GM21786 (cell line): ENCODE results near the gene ZNF319.
A peak's percentile ranks its signal among the peaks of the same experiment; 100 is the strongest.

Experiments used
- ATAC-seq: cut with Tn5 transposase; IDR thresholded peaks from one replicate; pipeline ENCODE4 v1.9.1; 2021; ENCODE audit not compliant: unreplicated experiment

ZNF319 gene

GRCh38 chr16:57998992-57999365, 1.5 kb downstream of the ZNF319 start:
- ATAC-seq, result no peak

- ATAC-seq, result no peak
Measured at GRCh38 chr16:57998486-57998885, 2.0 kb downstream of the ZNF319 start.

GRCh38 chr16:57997528-57998265, 2.8 kb downstream of the ZNF319 start:
- ATAC-seq, result no peak

GRCh38 chr16:57997176-57997527, 3.3 kb downstream of the ZNF319 start:
- ATAC-seq, result no peak

GRCh38 chr16:57996406-57997175, 3.9 kb downstream of the ZNF319 start:
- ATAC-seq, result no peak

- ATAC-seq, result no peak
Measured at GRCh38 chr16:57995721-57996405, 4.6 kb downstream of the ZNF319 start.

GRCh38 chr16:57994778-57995177, 5.7 kb downstream of the ZNF319 start:
- peak; percentile 59 for ATAC-seq

GRCh38 chr16:57994361-57994760, 6.1 kb downstream of the ZNF319 start:
- no peak for ATAC-seq

- ATAC-seq, result no peak
Measured at GRCh38 chr16:57993897-57994296, 6.6 kb downstream of the ZNF319 start.

GRCh38 chr16:57993438-57993837, 7.0 kb downstream of the ZNF319 start:
- no peak for ATAC-seq

- no peak for ATAC-seq
Measured at GRCh38 chr16:57992084-57992483, 8.4 kb downstream of the ZNF319 start.

GRCh38 chr16:57991551-57992059, 8.9 kb downstream of the ZNF319 start:
- ATAC-seq, result no peak

GRCh38 chr16:57988929-57989328, 11.5 kb downstream of the ZNF319 start:
- ATAC-seq, result no peak

GRCh38 chr16:57987441-57988177, 12.9 kb downstream of the ZNF319 start:
- ATAC-seq, result no peak

GRCh38 chr16:57986196-57986595, 14.3 kb downstream of the ZNF319 start:
- ATAC-seq, result no peak

- ATAC-seq, result no peak
Measured at GRCh38 chr16:57985204-57986181, 15.0 kb downstream of the ZNF319 start.

- ATAC-seq, result peak; percentile 63
Measured at GRCh38 chr16:57984443-57985203, 15.8 kb downstream of the ZNF319 start.

GRCh38 chr16:57982385-57982784, 18.1 kb downstream of the ZNF319 start:
- no peak for ATAC-seq

GRCh38 chr16:57981636-57982035, 18.8 kb downstream of the ZNF319 start:
- ATAC-seq, result no peak
